K562 (cell line): ENCODE measurements around the gene CLC. TPM values are rescaled to one million over a fixed set of nuclear protein-coding genes. Genes with fewer than 3 reads are reported as not detected.

Experiments
- ATAC-seq: fragments of 200-7000 bp; cut with Tn5 transposase; 3 replicates; pipeline ENCODE4 v1.9.1; 2020; ENCODE audit warnings: moderate library complexity
- BruUV-seq: library from RNA; stranded (reverse); fragments of 400-500 nt; replicated peaks from 2 replicates; lab custom pipeline; 2021; lab: Mats Ljungman, UMichigan
- CTCF ChIA-PET: fragments of 300-600 bp; formaldehyde crosslinking; extraction: SDS; loops from one replicate; lab custom pipeline; 2021; ENCODE audit warnings: low intra/inter-chr PET ratio; lab: Yijun Ruan, JAX
- POLR2A ChIA-PET: fragments of 300-600, 350-650 bp; sonication (Branson Sonifier 250); formaldehyde crosslinking; extraction: SDS; loops from one replicate; lab custom pipeline; 2021; ENCODE audit warnings: antibody characterized with exemption, inconsistent platforms; lab: Yijun Ruan, JAX
- DNase-seq, 4 experiments: peaks; one replicate each; pipeline versions ENCODE4 v3.0.0 to v3.0.0-alpha.2; 2011 to 2018; ENCODE audit warnings: low spot score in 3 of 4, mixed read lengths in 3 of 4; ENCODE audit errors: extremely low read depth in 1 of 4
- FAIRE-seq: peaks from 2 replicates; lab custom pipeline; 2011; peaks lifted over from hg19 to GRCh38; lab: Jason Lieb, UNC
- H2AFZ ChIP-seq: 2 replicates; pipeline ENCODE4 v1.6.0; 2011; ENCODE audit warnings: low read depth, low read length, control low read depth, inconsistent platforms
- H3K27ac ChIP-seq: fragments of 200-600 bp; 3 replicates; pipeline ENCODE4 v1.8.0; 2011; ENCODE audit warnings: low read depth, mild to moderate bottlenecking, control low read depth, inconsistent platforms, low read length, moderate library complexity, mixed read lengths; ENCODE audit errors: extremely low read depth
- H3K27me3 ChIP-seq, 2 experiments: fragments of 300-600 bp in 1 of 2; 2 replicates in 1 of 2; 3 replicates in 1 of 2; pipeline versions ENCODE4 v1.6.0 to v1.8.0; 2011; ENCODE audit warnings: inconsistent platforms in 2 of 2, low read length in 2 of 2, mild to moderate bottlenecking in 1 of 2, mixed read lengths in 1 of 2, moderate library complexity in 1 of 2; ENCODE audit not compliant: control insufficient read depth in 2 of 2, insufficient read depth in 2 of 2
- H3K36me3 ChIP-seq: fragments of 300-600 bp; 3 replicates; pipeline ENCODE4 v1.8.0; 2011; ENCODE audit warnings: mild to moderate bottlenecking, low read length, inconsistent platforms; ENCODE audit not compliant: control insufficient read depth, insufficient read depth
- H3K4me1 ChIP-seq, 2 experiments: fragments of 200-600 bp in 1 of 2; replicated peaks in 1 of 2; 2 replicates in 1 of 2; 3 replicates in 1 of 2; pipeline versions ENCODE4 v1.5.1 to v1.8.0; 2011; ENCODE audit warnings: inconsistent platforms in 2 of 2, low read length in 2 of 2, mild to moderate bottlenecking in 1 of 2, mixed read lengths in 1 of 2, moderate library complexity in 1 of 2; ENCODE audit not compliant: control insufficient read depth in 2 of 2, insufficient read depth in 2 of 2
- H3K4me2 ChIP-seq: 2 replicates; pipeline ENCODE4 v1.6.1; 2011; ENCODE audit warnings: low read length, control low read depth, inconsistent platforms, mixed read lengths; ENCODE audit not compliant: insufficient read depth
- H3K4me3 ChIP-seq: fragments of 200-600 bp; sonication (generic), shearing (Covaris generic); 2 replicates; pipeline ENCODE4 v1.5.1; 2016; ENCODE audit warnings: control low read depth, inconsistent platforms
- H3K79me2 ChIP-seq: fragments of 200-600 bp; 3 replicates; pipeline ENCODE4 v1.8.0; 2011; ENCODE audit warnings: low read length, inconsistent platforms; ENCODE audit not compliant: control insufficient read depth, insufficient read depth
- H3K9ac ChIP-seq, 2 experiments: 2 replicates each; pipeline versions ENCODE4 v1.6.0 to v1.6.1; 2011; ENCODE audit warnings: low read depth in 2 of 2, low read length in 2 of 2, control low read depth in 1 of 2, inconsistent platforms in 1 of 2, mild to moderate bottlenecking in 1 of 2, mixed read lengths in 1 of 2; ENCODE audit not compliant: insufficient read depth in 1 of 2
- H3K9me1 ChIP-seq: one replicate; pipeline ENCODE4 v1.6.0; 2011; ENCODE audit warnings: inconsistent platforms, mild to moderate bottlenecking, low read length, moderate library complexity; ENCODE audit not compliant: control insufficient read depth, insufficient read depth
- H3K9me3 ChIP-seq: replicated peaks from 2 replicates; pipeline ENCODE4 v1.5.1; 2011; ENCODE audit warnings: low read depth, low read length, inconsistent platforms; ENCODE audit not compliant: control insufficient read depth, insufficient read depth
- H4K20me1 ChIP-seq: replicated peaks from 2 replicates; pipeline ENCODE4 v1.6.1; 2011; ENCODE audit warnings: low read length, inconsistent platforms, mixed read lengths; ENCODE audit not compliant: control insufficient read depth, insufficient read depth
- BMI1 ChIP-seq: fragments of 150-350 bp; IDR thresholded peaks from 2 replicates; pipeline ENCODE4 v1.6.1; 2014; ENCODE audit warnings: low read length
- CXXC5 ChIP-seq: fragments of 250-450 bp; sonication (Bioruptor Pico); IDR thresholded peaks from 2 replicates; pipeline ENCODE4 v1.8.0; 2022; ENCODE audit warnings: inconsistent platforms, mild to moderate bottlenecking, moderate library complexity
- DPF2 ChIP-seq: fragments of 450-650 bp; IDR thresholded peaks from 2 replicates; pipeline ENCODE4 v1.6.1; 2016
- E2F3 ChIP-seq: fragments of 250-450 bp; sonication (Bioruptor Pico); IDR thresholded peaks from 2 replicates; pipeline ENCODE4 v1.4.0; 2020; ENCODE audit warnings: mild to moderate bottlenecking
- ELK3 ChIP-seq: fragments of 450-650 bp; formaldehyde crosslinking; IDR thresholded peaks from 2 replicates; pipeline ENCODE4 v1.4.0; 2020; ENCODE audit warnings: mild to moderate bottlenecking
- IRF2 ChIP-seq: sonication (generic); formaldehyde crosslinking; IDR thresholded peaks from 2 replicates; pipeline ENCODE4 v1.8.1; 2022; ENCODE audit warnings: mild to moderate bottlenecking, missing genetic modification reagents
- PBX2 ChIP-seq, 2 experiments: IDR thresholded peaks in 1 of 2; conservative IDR thresholded peaks in 1 of 2; 2 replicates each; pipeline ENCODE4 v1.6.1; 2016; ENCODE audit warnings: low read depth in 2 of 2, mild to moderate bottlenecking in 1 of 2, missing compliant biosample characterization in 1 of 2, missing genetic modification characterization in 1 of 2, moderate library complexity in 1 of 2
- POLR2A ChIP-seq: fragments of 450-650 bp; conservative IDR thresholded peaks from 2 replicates; pipeline ENCODE4 v1.6.1; 2016
- SIX5 ChIP-seq, 2 experiments: IDR thresholded peaks; 2 replicates each; pipeline ENCODE4 v1.6.1; 2011; ENCODE audit warnings: low read length in 2 of 2, borderline replicate concordance in 1 of 2, low read depth in 1 of 2, mild to moderate bottlenecking in 1 of 2, moderate library complexity in 1 of 2; ENCODE audit not compliant: insufficient read depth in 1 of 2
- SMARCE1 ChIP-seq: fragments of 450-650 bp; IDR thresholded peaks from 2 replicates; pipeline ENCODE4 v1.7.1; 2016; ENCODE audit warnings: mild to moderate bottlenecking
- SP1 ChIP-seq: sonication (generic); formaldehyde crosslinking; IDR thresholded peaks from 2 replicates; pipeline ENCODE4 v1.8.1; 2022; ENCODE audit warnings: mild to moderate bottlenecking, missing genetic modification reagents
- TCF7 ChIP-seq: sonication (generic); IDR thresholded peaks from 2 replicates; pipeline ENCODE4 v1.6.1; 2016; ENCODE audit warnings: antibody characterized with exemption, borderline replicate concordance
- TGIF2 ChIP-seq: sonication (generic); formaldehyde crosslinking; IDR thresholded peaks from 2 replicates; pipeline ENCODE4 v1.8.1; 2022; ENCODE audit warnings: mild to moderate bottlenecking, missing genetic modification reagents, moderate library complexity
- ZBED1 ChIP-seq: IDR thresholded peaks from 2 replicates; pipeline ENCODE4 v1.6.1; 2014
- ZBTB8A ChIP-seq: fragments of 450-650 bp; IDR thresholded peaks from 2 replicates; pipeline ENCODE4 v1.6.1; 2018; ENCODE audit warnings: mild to moderate bottlenecking, moderate library complexity; ENCODE audit not compliant: partially characterized antibody
- WGBS: fragments of 100-300 bp; shearing (Covaris generic); methylation state at CpG from one replicate; pipeline ENCODE4 v1.1.6; 2016; ENCODE audit warnings: low coverage, mixed read lengths; ENCODE audit not compliant: insufficient coverage; ENCODE audit errors: missing lambda C conversion rate; 5-methylcytosine and 5-hydroxymethylcytosine counted together
- in situ Hi-C: fragments of 300-500 bp; cut with MboI; formaldehyde crosslinking; loops from 4 replicates; pipeline ENCODE4 v1.15.0; 2018; ENCODE audit warnings: inconsistent platforms, mixed read lengths
- intact Hi-C: fragments of 100-400 bp; cut with micrococcal nuclease; formaldehyde crosslinking; loops from 2 replicates; pipeline ENCODE4 v1.14.2; 2022
- polyA plus RNA-seq, 8 experiments: library from polyadenylated mRNA; depleted of rRNA in 4 of 8; stranded (reverse) in 5 of 8; unstranded in 3 of 8; fragments of >200 nt; fragmentation: Nextera tagmentation in 2 of 8; fragmentation: Illumina TruSeq in 1 of 8; extraction: Ambion mirVana in 2 of 8; extraction: Trizol in 1 of 8; gene quantifications; 2 replicates each; pipeline versions ENCODE4 v1.2.1 to v1.2.3, GENCODE V29; 2011 to 2014; ENCODE audit warnings: inconsistent platforms in 1 of 8, missing spikeins in 1 of 8
- total RNA-seq, 7 experiments: library from RNA; depleted of rRNA in 6 of 7; stranded (reverse); fragments of >200 nt in 6 of 7; fragmentation: Illumina TruSeq in 2 of 7; extraction: Trizol in 2 of 7; gene quantifications; 2 replicates each; pipeline versions ENCODE4 v1.2.1 to v1.2.3, GENCODE V29; 2011 to 2021; ENCODE audit warnings: low replicate concordance in 1 of 7
- TF ChIP-seq, protein P1 (sequence below): fragments of 250-450 bp; sonication (Bioruptor Pico); IDR thresholded peaks from 2 replicates; pipeline ENCODE4 v1.5.0; 2021; ENCODE audit warnings: mild to moderate bottlenecking, borderline replicate concordance
- TF ChIP-seq, protein P2 (sequence below): fragments of 250-450 bp; sonication (Bioruptor Pico); IDR thresholded peaks from 2 replicates; pipeline ENCODE4 v1.8.0; 2021; ENCODE audit warnings: moderate library complexity, mild to moderate bottlenecking, inconsistent platforms

The CLC gene
- total and polyA plus RNA-seq, 9 of the 15 experiments (the other 6 are each of a cell fraction or from before 2014, with no cell fraction given): 0.44 to 1.1 (median 0.67) TPM; not detected in 3

- Histone ChIP-seq H3K36me3 (no peaks in the 10 kb centered on the region), H4K20me1 (no peaks in the 10 kb centered on the region), H3K9me1 (no peaks in the 10 kb centered on the region), H3K9ac (no peak overlapping the region), H3K9me3 (no peaks in the 10 kb centered on the region), H3K27ac (no peak overlapping the region), H3K4me2 (no peak overlapping the region), H2AFZ (no peak overlapping the region), H3K4me1 (no peaks in the 10 kb centered on the region), H3K79me2 (no peaks in the 10 kb centered on the region), H3K27me3 (peaks cover 0 to 6% of the 10 kb centered on the region in 2 experiments; a peak in 3 of 5 replicates), H3K4me3 (no peak overlapping the region)
- no TSS peak for BruUV-seq
- ATAC-seq (no peak), FAIRE-seq (no peak), DNase-seq (no peak)
- intact Hi-C loops: no loop called here
- in situ Hi-C loops: no loop called here
- 0% methylated on average over 5 of the region's 5 CpGs for WGBS
- POLR2A ChIA-PET: no interaction called here
- CTCF ChIA-PET: no interaction called here
- TF ChIP-seq ZBTB8A (no peak), E2F3 (CRISPR knock-in tag) (no peak), ZBED1 (no peak), CXXC5 (CRISPR knock-in tag) (no peak), ELK3 (CRISPR knock-in tag) (no peak), PBX2 (CRISPR knock-in tag; IDR thresholded peaks at IDR 0.05; ENCODE audit: low read depth) (no peak), PBX2 (tag; conservative IDR thresholded peaks at IDR 0.05; ENCODE audit: low read depth) (no peak), TCF7 (no peak), TGIF2 (CRISPR knock-in tag) (no peak), SMARCE1 (no peak), IRF2 (no peak), BMI1 (no peak), SIX5 (IDR thresholded peaks at IDR 0.05; ENCODE audit: borderline replicate concordance in 1 of 2, insufficient read depth in 1 of 2, low read depth in 1 of 2, low read length in 2 of 2) (no peak), POLR2A (no peak), DPF2 (no peak), SP1 (CRISPR knock-in tag) (no peak)
- TF ChIP-seq, protein P1, sequence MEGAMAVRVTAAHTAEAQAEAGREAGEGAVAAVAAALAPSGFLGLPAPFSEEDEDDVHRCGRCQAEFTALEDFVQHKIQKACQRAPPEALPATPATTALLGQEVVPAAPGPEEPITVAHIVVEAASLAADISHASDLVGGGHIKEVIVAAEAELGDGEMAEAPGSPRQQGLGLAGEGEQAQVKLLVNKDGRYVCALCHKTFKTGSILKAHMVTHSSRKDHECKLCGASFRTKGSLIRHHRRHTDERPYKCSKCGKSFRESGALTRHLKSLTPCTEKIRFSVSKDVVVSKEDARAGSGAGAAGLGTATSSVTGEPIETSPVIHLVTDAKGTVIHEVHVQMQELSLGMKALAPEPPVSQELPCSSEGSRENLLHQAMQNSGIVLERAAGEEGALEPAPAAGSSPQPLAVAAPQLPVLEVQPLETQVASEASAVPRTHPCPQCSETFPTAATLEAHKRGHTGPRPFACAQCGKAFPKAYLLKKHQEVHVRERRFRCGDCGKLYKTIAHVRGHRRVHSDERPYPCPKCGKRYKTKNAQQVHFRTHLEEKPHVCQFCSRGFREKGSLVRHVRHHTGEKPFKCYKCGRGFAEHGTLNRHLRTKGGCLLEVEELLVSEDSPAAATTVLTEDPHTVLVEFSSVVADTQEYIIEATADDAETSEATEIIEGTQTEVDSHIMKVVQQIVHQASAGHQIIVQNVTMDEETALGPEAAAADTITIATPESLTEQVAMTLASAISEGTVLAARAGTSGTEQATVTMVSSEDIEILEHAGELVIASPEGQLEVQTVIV: no peak
- TF ChIP-seq, protein P2, sequence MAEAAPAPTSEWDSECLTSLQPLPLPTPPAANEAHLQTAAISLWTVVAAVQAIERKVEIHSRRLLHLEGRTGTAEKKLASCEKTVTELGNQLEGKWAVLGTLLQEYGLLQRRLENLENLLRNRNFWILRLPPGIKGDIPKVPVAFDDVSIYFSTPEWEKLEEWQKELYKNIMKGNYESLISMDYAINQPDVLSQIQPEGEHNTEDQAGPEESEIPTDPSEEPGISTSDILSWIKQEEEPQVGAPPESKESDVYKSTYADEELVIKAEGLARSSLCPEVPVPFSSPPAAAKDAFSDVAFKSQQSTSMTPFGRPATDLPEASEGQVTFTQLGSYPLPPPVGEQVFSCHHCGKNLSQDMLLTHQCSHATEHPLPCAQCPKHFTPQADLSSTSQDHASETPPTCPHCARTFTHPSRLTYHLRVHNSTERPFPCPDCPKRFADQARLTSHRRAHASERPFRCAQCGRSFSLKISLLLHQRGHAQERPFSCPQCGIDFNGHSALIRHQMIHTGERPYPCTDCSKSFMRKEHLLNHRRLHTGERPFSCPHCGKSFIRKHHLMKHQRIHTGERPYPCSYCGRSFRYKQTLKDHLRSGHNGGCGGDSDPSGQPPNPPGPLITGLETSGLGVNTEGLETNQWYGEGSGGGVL: no peak
These were observed 36.5 kb downstream of the CLC start for GRCh38 chr19:39701291-39701690.
